Kidney epithelial cell (primary cell): Measurements from ENCODE around the gene FABP3. TPM values are rescaled to one million over a fixed set of nuclear protein-coding genes. Genes with fewer than 3 reads are reported as not detected.

Experiments
- DNase-seq: peaks from one replicate; pipeline ENCODE4 v3.0.0-alpha.2; 2010; ENCODE audit warnings: low read depth
- H3K27me3 ChIP-seq: 2 replicates; pipeline ENCODE4 v1.6.0; 2011; ENCODE audit warnings: low read length; ENCODE audit not compliant: control insufficient read depth, insufficient read depth
- H3K36me3 ChIP-seq: 2 replicates; pipeline ENCODE4 v1.5.1; 2011; ENCODE audit warnings: low read length; ENCODE audit not compliant: control insufficient read depth, insufficient read depth
- H3K4me3 ChIP-seq: 2 replicates; pipeline ENCODE4 v1.5.1; 2011; ENCODE audit warnings: low read depth, mild to moderate bottlenecking, control low read depth, low read length
- CTCF ChIP-seq: IDR thresholded peaks from 2 replicates; pipeline ENCODE4 v1.5.1; 2011; ENCODE audit warnings: mild to moderate bottlenecking, moderate library complexity, low read length, control low read depth, inconsistent platforms; ENCODE audit not compliant: insufficient read depth, poor library complexity, severe bottlenecking
- total RNA-seq: library from RNA; depleted of rRNA; stranded (reverse); fragments of >200 nt; gene quantifications from 2 replicates; pipeline ENCODE4 v1.2.3, GENCODE V29; 2015

Gene FABP3
- total RNA-seq, 1 donor from 2014 or later, result 2.1 TPM

DNA sequence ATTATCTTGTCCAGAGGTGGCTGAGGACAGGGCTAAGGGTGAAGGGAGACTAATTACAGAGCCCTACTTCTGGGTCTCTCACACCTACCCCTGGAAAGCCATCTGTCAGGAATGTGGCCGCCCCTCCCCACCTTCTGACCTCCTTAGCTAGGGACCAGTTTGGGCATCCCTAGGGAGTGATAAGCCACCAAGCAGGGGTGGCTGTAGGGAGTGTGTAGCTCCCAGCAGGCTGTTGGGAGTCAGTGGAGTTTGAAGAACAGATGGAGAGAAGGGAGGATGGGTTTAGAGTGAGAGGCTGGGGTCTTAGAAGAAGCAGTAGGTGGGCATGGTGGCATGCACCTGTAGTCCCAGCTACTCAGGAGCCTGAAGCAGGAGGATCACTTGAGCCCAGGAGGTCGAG lies 39.3 kb upstream of the FABP3 start:
- Histone ChIP-seq H3K36me3 (no peaks in the 10 kb centered on the region), H3K4me3 (no peak overlapping the region)
- DNase-seq, result no peak

GRCh38 chr1:31410871-31411270 lies 38.0 kb upstream of the FABP3 start:
- H3K4me3 ChIP-seq, result no peak overlapping the region
- no peaks in the 10 kb centered on the region for H3K36me3 ChIP-seq

More for the DNA sequence above, 39.3 kb upstream of the FABP3 start:
- H3K27me3 ChIP-seq, result no peaks in the 10 kb centered on the region
- TF ChIP-seq CTCF, result no peak

DNA sequence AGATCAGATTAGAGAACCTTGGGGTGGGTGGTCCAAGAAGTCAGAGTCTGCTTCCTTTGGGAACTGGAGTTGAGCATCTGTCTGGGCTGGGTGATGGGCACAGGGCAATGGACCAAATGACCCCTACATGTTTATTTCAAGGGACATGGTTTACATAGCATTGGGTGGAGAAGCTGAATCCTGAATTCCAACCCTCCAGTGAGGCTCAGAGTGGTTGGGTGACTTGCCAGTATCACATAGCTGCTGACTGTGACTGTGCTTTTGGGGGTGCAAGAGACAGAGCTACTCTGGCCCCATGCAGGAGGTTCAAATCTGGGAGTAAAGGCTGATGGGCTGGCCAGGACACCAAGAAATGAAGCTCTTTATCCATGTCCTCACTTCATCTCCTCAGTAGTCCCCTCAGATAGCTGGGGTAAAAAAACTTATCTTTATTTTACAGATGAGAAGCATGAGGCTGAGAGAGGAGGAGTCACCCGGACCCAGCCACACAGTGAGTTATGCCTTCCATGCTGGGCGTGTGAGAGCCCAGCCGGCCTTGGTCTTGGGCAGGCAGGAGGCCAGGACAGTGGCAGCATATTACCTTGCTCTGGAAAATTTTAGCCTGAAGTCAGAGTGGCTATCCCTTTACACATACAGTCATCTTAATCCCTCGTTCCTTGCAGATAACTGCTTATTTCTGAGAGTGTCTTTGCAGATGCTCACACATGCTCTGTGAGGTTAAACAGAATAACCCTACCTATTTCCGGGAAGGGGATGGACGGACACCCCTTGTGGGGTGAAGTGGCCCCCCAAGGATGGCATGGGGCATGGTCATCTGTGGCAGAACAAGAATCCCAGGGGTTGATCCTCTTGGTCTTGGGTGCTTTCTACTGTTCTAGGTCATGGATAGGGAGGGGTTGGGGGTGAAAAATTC lies 37.3 kb upstream of the FABP3 start:
- Histone ChIP-seq H3K36me3 (no peaks in the 10 kb centered on the region), H3K4me3 (no peak overlapping the region), H3K27me3 (no peaks in the 10 kb centered on the region)
- no peak for TF ChIP-seq CTCF
- DNase-seq, result no peak

More at GRCh38 chr1:31410871-31411270, 38.0 kb upstream of the FABP3 start:
- no peak for DNase-seq
- H3K27me3 ChIP-seq, result no peaks in the 10 kb centered on the region
- no peak for TF ChIP-seq CTCF

DNA sequence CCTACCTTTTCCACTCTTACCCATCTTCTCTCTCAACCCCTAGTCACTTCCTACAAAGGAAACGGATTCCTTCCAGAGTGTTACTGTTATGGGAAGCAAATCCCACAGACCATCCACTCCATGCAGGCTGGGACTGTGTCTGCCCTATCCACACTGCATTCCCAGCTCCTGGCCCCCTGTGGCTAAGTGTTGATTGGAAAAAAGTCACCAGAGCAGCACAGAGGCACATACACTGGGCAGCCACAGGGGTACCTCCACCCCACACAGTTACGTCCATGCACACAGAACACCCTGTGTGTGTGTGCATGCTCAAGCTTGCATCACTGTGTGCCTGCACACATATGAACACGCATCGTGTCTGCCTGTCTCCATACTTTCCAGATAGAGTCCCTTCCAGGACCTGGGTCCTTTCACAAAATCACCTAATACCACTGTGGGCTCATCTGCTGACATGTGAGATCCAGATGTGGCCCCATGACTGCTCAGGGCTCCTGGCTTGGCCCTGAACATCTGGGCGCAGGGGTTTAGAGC lies 36.0 kb upstream of the FABP3 start:
- Histone ChIP-seq H3K27me3 (no peaks in the 10 kb centered on the region), H3K36me3 (no peaks in the 10 kb centered on the region), H3K4me3 (no peak overlapping the region)
- no peak for TF ChIP-seq CTCF
- no peak for DNase-seq

GRCh38 chr1:31407029-31407626 lies 34.3 kb upstream of the FABP3 start:
- Histone ChIP-seq H3K4me3 (no peak overlapping the region), H3K27me3 (no peaks in the 10 kb centered on the region), H3K36me3 (no peaks in the 10 kb centered on the region)
- no peak for TF ChIP-seq CTCF
- no peak for DNase-seq
